Measurements from ENCODE around the gene VENTX. TPM values are rescaled to one million over a fixed set of nuclear protein-coding genes. Genes with fewer than 3 reads are reported as not detected.

Gene VENTX
- total RNA-seq, 4 donors from 2014 or later = 0.13 to 1.3 (median 0.34) TPM

- intact Hi-C loops (cut with DNase I; ENCODE audit: low total_unique reads) = no loop called here
- no peaks in the 10 kb centered on the region for H3K4me1 ChIP-seq
- no peaks in the 10 kb centered on the region for H3K9me3 ChIP-seq
- in situ Hi-C loops (cut with MboI; ENCODE audit: low sequenced_read_pairs in 4 of 4) = no loop called here
- no peak overlapping the region for H3K4me3 ChIP-seq
- no peak overlapping the region for H3K27ac ChIP-seq
- no peaks in the 10 kb centered on the region for H3K36me3 ChIP-seq
- H3K27me3 ChIP-seq = peaks cover 0 to 20% (median 12%) of the 10 kb centered on the region in 3 donors
- no peak for DNase-seq
- TF ChIP-seq POLR2A (IDR thresholded peaks at IDR 0.05) (no peak), CTCF (IDR thresholded peaks at IDR 0.05 in 4 of 5, conservative IDR thresholded peaks at IDR 0.05 in 1 of 5) (no peak)
- ATAC-seq = no peak
These were observed 23.8 kb upstream of the VENTX start for GRCh38 chr10:133213641-133214467.

GRCh38 chr10:133214468-133215410, 22.9 kb upstream of the VENTX start:
- Histone ChIP-seq H3K4me3 (no peak overlapping the region), H3K27me3 (peaks cover 0 to 26% (median 16%) of the 10 kb centered on the region in 3 donors), H3K4me1 (no peaks in the 10 kb centered on the region), H3K9me3 (no peaks in the 10 kb centered on the region), H3K36me3 (no peaks in the 10 kb centered on the region), H3K27ac (no peak overlapping the region)
- intact Hi-C loops (cut with DNase I; ENCODE audit: low total_unique reads) = no loop called here
- in situ Hi-C loops (cut with MboI; ENCODE audit: low sequenced_read_pairs in 4 of 4) = no loop called here
- DNase-seq (no peak), ATAC-seq (no peak)
- TF ChIP-seq CTCF (IDR thresholded peaks at IDR 0.05 in 4 of 5, conservative IDR thresholded peaks at IDR 0.05 in 1 of 5) (no peak), POLR2A (IDR thresholded peaks at IDR 0.05) (no peak)

- intact Hi-C loops (cut with DNase I; ENCODE audit: low total_unique reads) (no loop called here), in situ Hi-C loops (cut with MboI; ENCODE audit: low sequenced_read_pairs in 4 of 4) (no loop called here)
- Histone ChIP-seq H3K9me3 (no peaks in the 10 kb centered on the region), H3K36me3 (no peaks in the 10 kb centered on the region), H3K4me1 (no peaks in the 10 kb centered on the region), H3K27me3 (peaks cover 0 to 26% (median 16%) of the 10 kb centered on the region in 3 donors), H3K27ac (no peak overlapping the region), H3K4me3 (no peak overlapping the region)
- ATAC-seq = no peak
- no peak for TF ChIP-seq CTCF (IDR thresholded peaks at IDR 0.05 in 4 of 5, conservative IDR thresholded peaks at IDR 0.05 in 1 of 5)
- TF ChIP-seq POLR2A (IDR thresholded peaks at IDR 0.05) = no peak
- DNase-seq = no peak
These were observed 22.1 kb upstream of the VENTX start for GRCh38 chr10:133215586-133215985.

GRCh38 chr10:133216776-133217175, 20.9 kb upstream of the VENTX start:
- intact Hi-C loops (cut with DNase I; ENCODE audit: low total_unique reads) = no loop called here
- H3K27ac ChIP-seq = no peak overlapping the region
- no peak overlapping the region for H3K4me3 ChIP-seq
- TF ChIP-seq CTCF (IDR thresholded peaks at IDR 0.05 in 4 of 5, conservative IDR thresholded peaks at IDR 0.05 in 1 of 5) (no peak), POLR2A (IDR thresholded peaks at IDR 0.05) (no peak)
- peaks cover 0 to 35% (median 16%) of the 10 kb centered on the region in 3 donors for H3K27me3 ChIP-seq
- in situ Hi-C loops (cut with MboI; ENCODE audit: low sequenced_read_pairs in 4 of 4) = no loop called here
- DNase-seq (no peak), ATAC-seq (no peak)
- no peaks in the 10 kb centered on the region for H3K9me3 ChIP-seq
- H3K4me1 ChIP-seq = no peaks in the 10 kb centered on the region
- no peaks in the 10 kb centered on the region for H3K36me3 ChIP-seq

Measured in gastrocnemius medialis (tissue), 4 donors.